HepG2 (cell line): ENCODE data around the gene ADAMTSL3. TPM values are rescaled to one million over a fixed set of nuclear protein-coding genes. Genes with fewer than 3 reads are reported as not detected.

Experiments
- ATAC-seq: fragments of 200-7000 bp; cut with Tn5 transposase; 3 replicates; pipeline ENCODE4 v1.9.1; 2020; ENCODE audit warnings: mild to moderate bottlenecking, moderate library complexity
- BruUV-seq: library from RNA; stranded (reverse); fragments of 400-500 nt; replicated peaks from 2 replicates; lab custom pipeline; 2021; lab: Mats Ljungman, UMichigan
- CTCF ChIA-PET: fragments of 300-600 bp; formaldehyde crosslinking; extraction: SDS; loops from one replicate; lab custom pipeline; 2021; ENCODE audit warnings: low total read pairs, inconsistent platforms, low intra/inter-chr PET ratio; lab: Yijun Ruan, JAX
- POLR2A ChIA-PET: fragments of 350-600 bp; sonication (Branson Sonifier 250); formaldehyde crosslinking; loops from one replicate; lab custom pipeline; 2020; ENCODE audit warnings: antibody characterized with exemption, inconsistent platforms; lab: Yijun Ruan, JAX
- DNase-seq: peaks from one replicate; pipeline ENCODE4 v3.0.0-alpha.2; 2015; ENCODE audit warnings: low spot score
- FAIRE-seq: peaks from 3 replicates; lab custom pipeline; 2011; peaks lifted over from hg19 to GRCh38; lab: Jason Lieb, UNC
- H2AFZ ChIP-seq: one replicate; pipeline ENCODE4 v1.6.1; 2011; ENCODE audit warnings: low read length, inconsistent platforms
- H3K27ac ChIP-seq: fragments of 300-600 bp; 3 replicates; pipeline ENCODE4 v1.8.0; 2011; ENCODE audit warnings: mixed run types, mild to moderate bottlenecking, mixed read lengths, low read length, inconsistent platforms; ENCODE audit not compliant: insufficient read depth; ENCODE audit errors: extremely low read length
- H3K27me3 ChIP-seq, 2 experiments: fragments of 200-600 bp in 1 of 2; 2 replicates in 1 of 2; 3 replicates in 1 of 2; pipeline versions ENCODE4 v1.6.0 to v1.8.0; 2011; ENCODE audit warnings: low read length in 2 of 2, mild to moderate bottlenecking in 2 of 2, moderate library complexity in 2 of 2, inconsistent platforms in 1 of 2; ENCODE audit not compliant: insufficient read depth in 2 of 2, control insufficient read depth in 1 of 2
- H3K36me3 ChIP-seq, 2 experiments: fragments of 200-600 bp in 1 of 2; replicated peaks in 1 of 2; 2 replicates in 1 of 2; 3 replicates in 1 of 2; pipeline versions ENCODE4 v1.5.1 to v1.8.0; 2011; ENCODE audit warnings: low read length in 2 of 2, inconsistent platforms in 1 of 2; ENCODE audit not compliant: insufficient read depth in 2 of 2, control insufficient read depth in 1 of 2
- H3K4me1 ChIP-seq: 2 replicates; pipeline ENCODE4 v1.5.1; 2012; ENCODE audit warnings: low read length, inconsistent platforms; ENCODE audit not compliant: insufficient read depth
- H3K4me2 ChIP-seq: 2 replicates; pipeline ENCODE4 v1.6.0; 2011; ENCODE audit warnings: low read depth, low read length, inconsistent platforms
- H3K4me3 ChIP-seq, 3 experiments: fragments of 200-600 bp in 1 of 3; sonication (generic), shearing (Covaris generic) in 1 of 3; replicated peaks in 1 of 3; 2 replicates each; pipeline ENCODE4 v1.5.1; 2011 to 2016; ENCODE audit warnings: low read length in 3 of 3, inconsistent platforms in 2 of 3, low read depth in 2 of 3, mild to moderate bottlenecking in 2 of 3, control low read depth in 1 of 3, mixed read lengths in 1 of 3; ENCODE audit not compliant: insufficient read depth in 1 of 3
- H3K79me2 ChIP-seq: one replicate; pipeline ENCODE4 v1.6.1; 2011; ENCODE audit warnings: low read length, inconsistent platforms; ENCODE audit not compliant: insufficient read depth
- H3K9ac ChIP-seq: 2 replicates; pipeline ENCODE4 v1.6.0; 2011; ENCODE audit warnings: mild to moderate bottlenecking, low read depth, low read length, inconsistent platforms; ENCODE audit not compliant: insufficient read depth
- H3K9me3 ChIP-seq: 2 replicates; pipeline ENCODE4 v1.5.1; 2012; ENCODE audit warnings: mild to moderate bottlenecking, low read length
- H4K20me1 ChIP-seq: 2 replicates; pipeline ENCODE4 v1.6.0; 2011; ENCODE audit warnings: inconsistent platforms, mild to moderate bottlenecking, low read length, moderate library complexity; ENCODE audit not compliant: insufficient read depth
- CSRNP1 ChIP-seq: sonication (generic); formaldehyde crosslinking; IDR thresholded peaks from 2 replicates; pipeline ENCODE4 v1.8.1; 2023; ENCODE audit warnings: mild to moderate bottlenecking, missing genetic modification reagents
- MXD1 ChIP-seq: sonication (generic); formaldehyde crosslinking; IDR thresholded peaks from 2 replicates; pipeline ENCODE4 v1.4.0; 2020; ENCODE audit warnings: mild to moderate bottlenecking, missing genetic modification reagents
- MYC ChIP-seq: sonication (generic); formaldehyde crosslinking; IDR thresholded peaks from 2 replicates; pipeline ENCODE4 v1.9.0; 2021; ENCODE audit warnings: missing genetic modification reagents, borderline replicate concordance
- PCBP2 ChIP-seq: fragments of 200-400 bp; formaldehyde crosslinking; optimal IDR thresholded peaks from 2 replicates; pipeline ENCODE3; 2018; ENCODE audit warnings: low read length, low read depth; ENCODE audit not compliant: poor library complexity, severe bottlenecking
- REXO4 ChIP-seq: sonication (generic); formaldehyde crosslinking; IDR thresholded peaks from 2 replicates; pipeline ENCODE4 v1.8.0; 2022; ENCODE audit warnings: missing genetic modification reagents, mild to moderate bottlenecking, borderline replicate concordance
- RFXANK ChIP-seq: IDR thresholded peaks from 2 replicates; pipeline ENCODE4 v1.6.1; 2016
- THAP8 ChIP-seq: sonication (generic); formaldehyde crosslinking; IDR thresholded peaks from 2 replicates; pipeline ENCODE4 v1.5.1; 2020; ENCODE audit warnings: missing genetic modification reagents, mild to moderate bottlenecking, borderline replicate concordance
- ZNF34 ChIP-seq: sonication (generic); formaldehyde crosslinking; IDR thresholded peaks from 2 replicates; pipeline ENCODE4 v1.4.0; 2020; ENCODE audit warnings: mild to moderate bottlenecking, missing genetic modification reagents, borderline replicate concordance
- ZNF549 ChIP-seq: sonication (generic); formaldehyde crosslinking; IDR thresholded peaks from 2 replicates; pipeline ENCODE4 v1.5.0; 2020; ENCODE audit warnings: missing genetic modification reagents
- ZNF749 ChIP-seq: sonication (generic); formaldehyde crosslinking; IDR thresholded peaks from 2 replicates; pipeline ENCODE4 v1.8.0; 2022; ENCODE audit warnings: mild to moderate bottlenecking, missing genetic modification reagents, moderate library complexity, borderline replicate concordance
- WGBS: methylation state at CpG from one replicate; pipeline ENCODE4 v1.1.6; 2017; ENCODE audit warnings: low lambda C conversion rate; 5-methylcytosine and 5-hydroxymethylcytosine counted together
- in situ Hi-C: cut with HindIII; loops from 2 replicates; pipeline ENCODE4 v1.10.0; 2017; ENCODE audit warnings: low pct_unique_long_range_greater_than_20kb; ENCODE audit not compliant: extremely low pct_ligation_motif_present
- intact Hi-C: fragments of 100-400 bp; cut with micrococcal nuclease; formaldehyde crosslinking; loops from one replicate; pipeline ENCODE4 v1.10.0; 2022; ENCODE audit not compliant: unreplicated experiment
- polyA plus RNA-seq, 8 experiments: library from polyadenylated mRNA; depleted of rRNA in 3 of 8; stranded (reverse) in 7 of 8; unstranded in 1 of 8; fragments of >200 nt; fragmentation: Illumina TruSeq in 4 of 8; extraction: Trizol in 4 of 8; gene quantifications; 2 replicates each; pipeline versions ENCODE4 v1.2.1 to v1.2.3, GENCODE V29; 2011 to 2016; ENCODE audit warnings: low read depth in 4 of 8, missing spikeins in 1 of 8, mixed read lengths in 1 of 8; ENCODE audit not compliant: insufficient read depth in 1 of 8
- total RNA-seq, 5 experiments: library from RNA; depleted of rRNA; stranded (reverse); fragments of >200 nt; fragmentation: Illumina TruSeq; extraction: Trizol; gene quantifications; 2 replicates each; pipeline ENCODE4 v1.2.3, GENCODE V29; 2016; ENCODE audit warnings: low read depth in 1 of 5
- TF ChIP-seq, protein P1 (sequence below): sonication (generic); formaldehyde crosslinking; IDR thresholded peaks from 2 replicates; pipeline ENCODE4 v1.8.1; 2022; ENCODE audit warnings: mild to moderate bottlenecking, missing genetic modification reagents
- TF ChIP-seq, protein P2 (sequence below): sonication (generic); formaldehyde crosslinking; IDR thresholded peaks from 2 replicates; pipeline ENCODE4 v1.5.1; 2020; ENCODE audit warnings: mild to moderate bottlenecking, moderate library complexity, missing genetic modification reagents

Gene ADAMTSL3
- total and polyA plus RNA-seq, 2 of the 13 experiments (the other 11 are each of a cell fraction or from before 2014, with no cell fraction given), result 0.04 to 0.09 TPM

DNA sequence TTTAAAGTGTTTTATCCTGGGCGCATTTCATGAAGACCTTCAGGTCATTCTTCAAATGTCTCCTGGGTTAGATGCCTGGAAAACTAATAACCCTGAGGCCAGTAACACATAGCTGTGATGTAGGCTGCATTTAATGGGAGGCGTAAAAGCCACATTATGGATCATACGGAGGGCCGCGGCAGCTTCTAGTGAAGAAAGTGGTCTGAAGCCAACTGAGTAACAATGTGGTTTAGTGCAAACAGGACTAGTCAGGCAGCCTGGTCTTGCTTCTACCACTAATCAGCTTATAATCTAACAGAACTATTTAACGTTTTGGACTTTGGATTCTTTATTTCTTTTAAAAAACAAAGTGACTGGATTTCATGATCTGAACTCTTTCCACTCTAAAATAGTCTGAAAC is 54.4 kb downstream of the ADAMTSL3 start:
- in situ Hi-C loops (no loop called here), intact Hi-C loops (no loop called here)
- Histone ChIP-seq H3K36me3 (no peaks in the 10 kb centered on the region), H3K4me2 (no peak overlapping the region), H4K20me1 (no peaks in the 10 kb centered on the region), H3K4me3 (no peak overlapping the region), H3K27ac (no peak overlapping the region), H3K79me2 (no peaks in the 10 kb centered on the region), H3K27me3 (no peaks in the 10 kb centered on the region), H3K9me3 (no peaks in the 10 kb centered on the region), H3K9ac (no peak overlapping the region), H2AFZ (no peak overlapping the region), H3K4me1 (no peaks in the 10 kb centered on the region)
- TF ChIP-seq, protein P1, sequence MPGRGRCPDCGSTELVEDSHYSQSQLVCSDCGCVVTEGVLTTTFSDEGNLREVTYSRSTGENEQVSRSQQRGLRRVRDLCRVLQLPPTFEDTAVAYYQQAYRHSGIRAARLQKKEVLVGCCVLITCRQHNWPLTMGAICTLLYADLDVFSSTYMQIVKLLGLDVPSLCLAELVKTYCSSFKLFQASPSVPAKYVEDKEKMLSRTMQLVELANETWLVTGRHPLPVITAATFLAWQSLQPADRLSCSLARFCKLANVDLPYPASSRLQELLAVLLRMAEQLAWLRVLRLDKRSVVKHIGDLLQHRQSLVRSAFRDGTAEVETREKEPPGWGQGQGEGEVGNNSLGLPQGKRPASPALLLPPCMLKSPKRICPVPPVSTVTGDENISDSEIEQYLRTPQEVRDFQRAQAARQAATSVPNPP (CRISPR knock-in tag), result no peak
- TF ChIP-seq ZNF34, result no peak
- TF ChIP-seq REXO4 (CRISPR knock-in tag), result no peak
- TF ChIP-seq ZNF749 (CRISPR knock-in tag), result no peak
- TF ChIP-seq ZNF549 (CRISPR knock-in tag), result no peak
- TF ChIP-seq THAP8 (CRISPR knock-in tag), result no peak
- no peak for TF ChIP-seq RFXANK (CRISPR knock-in tag)
- TF ChIP-seq PCBP2, result no peak
- TF ChIP-seq, protein P2, sequence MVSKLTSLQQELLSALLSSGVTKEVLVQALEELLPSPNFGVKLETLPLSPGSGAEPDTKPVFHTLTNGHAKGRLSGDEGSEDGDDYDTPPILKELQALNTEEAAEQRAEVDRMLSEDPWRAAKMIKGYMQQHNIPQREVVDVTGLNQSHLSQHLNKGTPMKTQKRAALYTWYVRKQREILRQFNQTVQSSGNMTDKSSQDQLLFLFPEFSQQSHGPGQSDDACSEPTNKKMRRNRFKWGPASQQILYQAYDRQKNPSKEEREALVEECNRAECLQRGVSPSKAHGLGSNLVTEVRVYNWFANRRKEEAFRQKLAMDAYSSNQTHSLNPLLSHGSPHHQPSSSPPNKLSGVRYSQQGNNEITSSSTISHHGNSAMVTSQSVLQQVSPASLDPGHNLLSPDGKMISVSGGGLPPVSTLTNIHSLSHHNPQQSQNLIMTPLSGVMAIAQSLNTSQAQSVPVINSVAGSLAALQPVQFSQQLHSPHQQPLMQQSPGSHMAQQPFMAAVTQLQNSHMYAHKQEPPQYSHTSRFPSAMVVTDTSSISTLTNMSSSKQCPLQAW (CRISPR knock-in tag), result no peak
- no peak for TF ChIP-seq MXD1 (CRISPR knock-in tag)
- TF ChIP-seq CSRNP1 (CRISPR knock-in tag), result no peak
- TF ChIP-seq MYC, result no peak
- 69% methylated on average over 6 of the region's 6 CpGs for WGBS
- no peak for FAIRE-seq
- ATAC-seq, result no peak
- BruUV-seq, result no TSS peak
- DNase-seq, result no peak
- POLR2A ChIA-PET, result no interaction called here
- CTCF ChIA-PET, result no interaction called here
